BJ (cell line): ENCODE measurements around the gene ZKSCAN4. TPM values are rescaled to one million over a fixed set of nuclear protein-coding genes. Genes with fewer than 3 reads are reported as not detected.

Source experiments
- CTCF ChIA-PET: fragments of 350-600 bp; formaldehyde crosslinking; extraction: SDS; loops from one replicate; lab custom pipeline; 2021; ENCODE audit warnings: antibody characterized with exemption, inconsistent platforms; lab: Yijun Ruan, JAX
- POLR2A ChIA-PET: fragments of 300-600 bp; sonication (Branson Sonifier 250); formaldehyde crosslinking; extraction: SDS; loops from one replicate; lab custom pipeline; 2021; ENCODE audit warnings: antibody characterized with exemption; lab: Charles Lee
- DNase-seq: peaks from one replicate; pipeline ENCODE4 v3.0.0-alpha.2; 2011; ENCODE audit warnings: low read depth
- H3K27me3 ChIP-seq: 2 replicates; pipeline ENCODE4 v1.6.0; 2011; ENCODE audit warnings: low read length; ENCODE audit not compliant: control insufficient read depth, insufficient read depth
- H3K36me3 ChIP-seq: 2 replicates; pipeline ENCODE4 v1.5.1; 2011; ENCODE audit warnings: low read length; ENCODE audit not compliant: control insufficient read depth, insufficient read depth
- H3K4me3 ChIP-seq: 2 replicates; pipeline ENCODE4 v1.5.1; 2011; ENCODE audit warnings: low read depth, mild to moderate bottlenecking, control low read depth, low read length
- CTCF ChIP-seq: IDR thresholded peaks from 2 replicates; pipeline ENCODE4 v1.5.1; 2011; ENCODE audit warnings: low read depth, mild to moderate bottlenecking, control low read depth, inconsistent platforms, low read length, moderate library complexity; ENCODE audit not compliant: insufficient read depth
- polyA plus RNA-seq: library from polyadenylated mRNA; depleted of rRNA; stranded (reverse); fragments of >200 nt; gene quantifications from 2 replicates; pipeline ENCODE4 v1.2.3, GENCODE V29; 2011; rRNA removed

Gene ZKSCAN4
- polyA plus RNA-seq, 1 experiment: 3.0 TPM

- CTCF ChIA-PET: interaction anchor here (1.0 kb wide), 1 partner anchor 9 kb away, joined by 3 read pairs; no protein-coding TSS in a partner anchor
These were observed 48.9 kb downstream of the ZKSCAN4 start for GRCh38 chr6:28203201-28203600.

GRCh38 chr6:28200020-28200419 is 52.0 kb downstream of the ZKSCAN4 start:
- CTCF ChIA-PET: no interaction called here
- no peak for TF ChIP-seq CTCF

More at GRCh38 chr6:28203201-28203600, 48.9 kb downstream of the ZKSCAN4 start:
- DNase-seq: no peak
- no peak overlapping the region for H3K4me3 ChIP-seq
- TF ChIP-seq CTCF: no peak
- no peaks in the 10 kb centered on the region for H3K36me3 ChIP-seq
- POLR2A ChIA-PET: no interaction called here
- H3K27me3 ChIP-seq: peaks cover 8% of the 10 kb centered on the region

More at GRCh38 chr6:28200020-28200419, 52.0 kb downstream of the ZKSCAN4 start:
- no peaks in the 10 kb centered on the region for H3K36me3 ChIP-seq
- POLR2A ChIA-PET: no interaction called here
- H3K27me3 ChIP-seq: peaks cover 5% of the 10 kb centered on the region
- no peak overlapping the region for H3K4me3 ChIP-seq
- DNase-seq: no peak

Other genes with a start within 250 kb of the ZKSCAN4 start
- 0.10 and 0.38 TPM in 2 replicates for gene ZNF165, start 171.7 kb downstream of the ZKSCAN4 start, polyA plus RNA-seq
- gene ZSCAN16, start 127.7 kb downstream of the ZKSCAN4 start, polyA plus RNA-seq: 1.8 and 2.3 TPM in 2 replicates
- 5.5 and 8.3 TPM in 2 replicates for gene ZKSCAN8, start 110.4 kb downstream of the ZKSCAN4 start, polyA plus RNA-seq
- gene ZSCAN9, start 27.0 kb downstream of the ZKSCAN4 start, polyA plus RNA-seq: 9.9 and 11.7 TPM in 2 replicates
- 0.72 TPM in 2 replicates for gene NKAPL, start 7.0 kb upstream of the ZKSCAN4 start, polyA plus RNA-seq
- 14.6 and 19.5 TPM in 2 replicates for gene ZSCAN26, start 14.9 kb upstream of the ZKSCAN4 start, polyA plus RNA-seq
- gene PGBD1, start 29.3 kb upstream of the ZKSCAN4 start, polyA plus RNA-seq: 3.1 and 3.4 TPM in 2 replicates
- 1.7 and 1.9 TPM in 2 replicates for gene ZSCAN31, start 83.9 kb upstream of the ZKSCAN4 start, polyA plus RNA-seq
- 2.1 and 2.9 TPM in 2 replicates for gene ZKSCAN3, start 97.7 kb upstream of the ZKSCAN4 start, polyA plus RNA-seq
- 2.2 and 2.9 TPM in 2 replicates for gene ZSCAN12, start 147.5 kb upstream of the ZKSCAN4 start, polyA plus RNA-seq
- gene ZSCAN23, start 191.2 kb upstream of the ZKSCAN4 start, polyA plus RNA-seq: 1.8 and 2.3 TPM in 2 replicates